GM23248 (cell line): ENCODE results near the gene PKIB. TPM values are rescaled to one million over a fixed set of nuclear protein-coding genes. Genes with fewer than 3 reads are reported as not detected.

Source experiments
- DNase-seq: peaks from one replicate; pipeline ENCODE4 v3.0.0-alpha.2; 2015
- H2AFZ ChIP-seq: fragments of 200-600 bp; sonication (generic); 2 replicates; pipeline ENCODE4 v1.6.1; 2016; ENCODE audit warnings: antibody characterized with exemption
- H3F3A ChIP-seq: fragments of 200-600 bp; sonication (generic); 2 replicates; pipeline ENCODE4 v1.6.1; 2016; ENCODE audit warnings: mild to moderate bottlenecking, antibody characterized with exemption, mixed run types; ENCODE audit not compliant: insufficient read depth
- H3K27ac ChIP-seq: fragments of 200-600 bp; sonication (generic); 2 replicates; pipeline ENCODE4 v1.5.1; 2016; ENCODE audit warnings: mild to moderate bottlenecking
- H3K27me3 ChIP-seq: fragments of 200-600 bp; sonication (generic); replicated peaks from 2 replicates; pipeline ENCODE4 v1.6.1; 2016; ENCODE audit warnings: mild to moderate bottlenecking; ENCODE audit not compliant: insufficient read depth
- H3K36me3 ChIP-seq: fragments of 200-600 bp; sonication (generic); 2 replicates; pipeline ENCODE4 v1.6.1; 2016; ENCODE audit warnings: low read depth, mild to moderate bottlenecking
- H3K4me1 ChIP-seq: fragments of 200-600 bp; sonication (generic); 2 replicates; pipeline ENCODE4 v1.6.1; 2016; ENCODE audit warnings: mild to moderate bottlenecking; ENCODE audit not compliant: insufficient read depth
- H3K4me2 ChIP-seq: fragments of 200-600 bp; sonication (generic); one replicate; pipeline ENCODE4 v1.6.1; 2016; ENCODE audit warnings: mild to moderate bottlenecking; ENCODE audit not compliant: unreplicated experiment
- H3K4me3 ChIP-seq: fragments of 200-600 bp; sonication (generic); 2 replicates; pipeline ENCODE4 v1.5.1; 2016; ENCODE audit warnings: mild to moderate bottlenecking
- H3K79me2 ChIP-seq: fragments of 200-600 bp; sonication (generic); 2 replicates; pipeline ENCODE4 v1.6.1; 2016; ENCODE audit warnings: mild to moderate bottlenecking; ENCODE audit not compliant: insufficient read depth
- H3K9ac ChIP-seq: fragments of 200-600 bp; sonication (generic); 2 replicates; pipeline ENCODE4 v1.6.1; 2016; ENCODE audit warnings: mild to moderate bottlenecking
- H3K9me2 ChIP-seq: fragments of 200-600 bp; sonication (generic); 2 replicates; pipeline ENCODE4 v1.6.1; 2016; ENCODE audit warnings: mixed run types, mild to moderate bottlenecking, moderate library complexity; ENCODE audit not compliant: insufficient read depth
- H3K9me3 ChIP-seq: fragments of 200-600 bp; sonication (generic); one replicate; pipeline ENCODE4 v1.6.1; 2017; ENCODE audit warnings: low read depth
- H4K20me1 ChIP-seq: fragments of 200-600 bp; sonication (generic); 2 replicates; pipeline ENCODE4 v1.6.0; 2016; ENCODE audit not compliant: insufficient read depth
- EZH2 ChIP-seq: fragments of 200-600 bp; sonication (generic); IDR thresholded peaks from 2 replicates; pipeline ENCODE4 v1.6.1; 2018; ENCODE audit warnings: antibody characterized with exemption, mild to moderate bottlenecking; ENCODE audit not compliant: insufficient read depth, poor library complexity, severe bottlenecking
- EZH2phosphoT487 ChIP-seq: fragments of 200-600 bp; sonication (generic); IDR thresholded peaks from 2 replicates; pipeline ENCODE4 v1.6.1; 2018; ENCODE audit warnings: antibody characterized with exemption, moderate library complexity, mild to moderate bottlenecking, low read depth; ENCODE audit not compliant: insufficient read depth
- WGBS, 2 experiments: methylation state at CpG; one replicate each; pipeline ENCODE4 v1.1.6; 2015 to 2017; ENCODE audit warnings: low lambda C conversion rate in 2 of 2, low coverage in 1 of 2; ENCODE audit errors: missing lambda C conversion rate in 2 of 2; 5-methylcytosine and 5-hydroxymethylcytosine counted together
- in situ Hi-C: fragments of 300-500 bp; cut with MboI; formaldehyde crosslinking; loops from 2 replicates; pipeline ENCODE4 v1.15.0; 2020
- polyA plus RNA-seq: library from polyadenylated mRNA; unstranded; fragments of >200 nt; fragmentation: Nextera tagmentation; extraction: Ambion mirVana; gene quantifications from 2 replicates; pipeline ENCODE4 v1.2.1, GENCODE V29; 2016
- total RNA-seq: library from RNA; depleted of rRNA; stranded (reverse); fragments of >200 nt; shearing (Covaris generic); gene quantifications from 2 replicates; pipeline ENCODE4 v1.2.3, GENCODE V29; 2014

Gene PKIB
- total and polyA plus RNA-seq, 2 experiments from 2014 or later: 0.40 TPM; not detected in 1

DNA sequence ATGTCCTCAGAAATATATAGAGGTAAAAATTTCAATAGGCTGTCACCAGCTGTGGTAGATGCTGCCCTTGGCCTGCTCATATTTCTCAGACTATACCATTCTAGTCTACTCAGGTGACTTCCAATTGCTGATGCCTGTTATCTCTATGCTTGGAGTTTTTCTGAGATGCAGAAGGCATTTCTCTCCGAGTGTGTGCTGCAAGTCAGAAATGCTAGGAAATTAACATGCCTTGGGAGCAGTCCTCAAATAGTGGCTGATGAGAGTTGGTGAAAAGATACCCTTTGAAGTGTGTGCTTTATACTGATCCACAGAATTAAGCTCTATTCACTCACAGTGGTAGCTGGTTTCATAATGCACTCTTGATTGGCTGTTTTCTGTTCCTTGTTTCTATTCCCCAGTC lies 43.2 kb upstream of the PKIB start:
- Histone ChIP-seq H3K27ac (no peak overlapping the region), H3K4me3 (no peak overlapping the region), H4K20me1 (no peaks in the 10 kb centered on the region), H3K79me2 (no peaks in the 10 kb centered on the region), H3K4me1 (no peaks in the 10 kb centered on the region), H3K9ac (no peak overlapping the region), H3F3A (no peaks in the 10 kb centered on the region), H3K4me2 (no peak overlapping the region), H3K27me3 (no peaks in the 10 kb centered on the region), H3K9me3 (no peaks in the 10 kb centered on the region), H2AFZ (no peak overlapping the region), H3K36me3 (no peaks in the 10 kb centered on the region), H3K9me2 (no peaks in the 10 kb centered on the region; the same call in 1 of the 2 replicates)
- TF ChIP-seq EZH2: no peak
- TF ChIP-seq EZH2phosphoT487: no peak
- no peak for DNase-seq
- 11 to 12% methylated on average over 1 of the region's 1 CpG for WGBS, 2 experiments
- in situ Hi-C loops: no loop called here

DNA sequence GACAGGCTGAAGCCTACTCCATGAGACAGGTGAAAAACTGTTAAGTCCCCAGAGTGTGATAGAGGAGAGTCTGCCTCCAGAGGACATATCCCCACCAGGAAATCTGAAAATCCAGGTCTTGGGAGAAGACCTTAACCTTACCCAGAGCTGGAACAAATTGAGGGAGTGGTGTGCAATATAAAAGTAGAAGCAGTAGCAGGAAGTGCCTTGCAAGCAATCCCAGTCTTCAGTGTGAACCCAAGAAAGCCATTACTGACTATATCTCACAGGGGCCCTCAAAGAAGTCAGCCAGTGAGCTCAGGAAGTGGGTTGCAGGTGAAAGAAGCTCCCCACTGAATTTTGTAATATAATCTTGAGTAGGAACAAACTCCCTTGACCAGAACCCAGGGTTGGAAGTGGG lies 41.9 kb upstream of the PKIB start:
- H3K4me2 ChIP-seq: no peak overlapping the region
- no peak overlapping the region for H2AFZ ChIP-seq
- no peaks in the 10 kb centered on the region for H3K27me3 ChIP-seq
- in situ Hi-C loops: no loop called here
- H3K36me3 ChIP-seq: no peaks in the 10 kb centered on the region
- H3K9me3 ChIP-seq: no peaks in the 10 kb centered on the region
- DNase-seq: no peak
- no peak for TF ChIP-seq EZH2phosphoT487
- TF ChIP-seq EZH2: no peak
- H3K79me2 ChIP-seq: no peaks in the 10 kb centered on the region
- H4K20me1 ChIP-seq: no peaks in the 10 kb centered on the region
- no peak overlapping the region for H3K4me3 ChIP-seq
- no peaks in the 10 kb centered on the region; the same call in 1 of the 2 replicates for H3K9me2 ChIP-seq
- no peaks in the 10 kb centered on the region for H3K4me1 ChIP-seq
- H3K27ac ChIP-seq: no peak overlapping the region
- H3F3A ChIP-seq: no peaks in the 10 kb centered on the region
- H3K9ac ChIP-seq: no peak overlapping the region

DNA sequence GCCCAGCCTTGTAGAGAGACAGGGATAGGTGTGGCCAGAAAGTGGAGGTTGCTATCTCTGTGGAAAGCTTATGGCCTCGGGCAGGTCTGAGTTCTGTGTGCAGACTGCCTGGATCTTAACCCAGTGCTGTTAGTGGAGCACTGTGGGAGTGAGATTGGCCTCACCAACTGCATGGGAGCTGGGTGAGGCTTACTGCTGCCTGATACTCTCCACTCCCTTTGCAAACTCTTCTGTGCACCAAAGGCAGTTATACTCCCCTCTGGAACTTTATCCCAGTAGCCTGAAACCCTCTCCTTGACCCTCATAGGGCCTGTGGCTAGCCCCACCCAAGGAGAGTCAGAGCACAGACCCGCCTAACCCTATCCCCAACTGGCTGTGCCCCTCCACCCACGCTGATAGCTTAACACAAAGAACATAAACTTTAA lies 41.4 kb upstream of the PKIB start:
- Histone ChIP-seq H3K9me2 (no peaks in the 10 kb centered on the region; the same call in 1 of the 2 replicates), H3K4me1 (no peaks in the 10 kb centered on the region), H2AFZ (no peak overlapping the region), H3K79me2 (no peaks in the 10 kb centered on the region), H3K27me3 (no peaks in the 10 kb centered on the region), H3K36me3 (no peaks in the 10 kb centered on the region), H3K9me3 (no peaks in the 10 kb centered on the region), H3K27ac (no peak overlapping the region), H3K4me2 (no peak overlapping the region), H4K20me1 (no peaks in the 10 kb centered on the region), H3K9ac (no peak overlapping the region), H3K4me3 (no peak overlapping the region), H3F3A (no peaks in the 10 kb centered on the region)
- DNase-seq: no peak
- TF ChIP-seq EZH2phosphoT487 (no peak), EZH2 (no peak)
- WGBS, 2 experiments: 25 to 27% methylated on average over 3 of the region's 3 CpGs
- in situ Hi-C loops: no loop called here

DNA sequence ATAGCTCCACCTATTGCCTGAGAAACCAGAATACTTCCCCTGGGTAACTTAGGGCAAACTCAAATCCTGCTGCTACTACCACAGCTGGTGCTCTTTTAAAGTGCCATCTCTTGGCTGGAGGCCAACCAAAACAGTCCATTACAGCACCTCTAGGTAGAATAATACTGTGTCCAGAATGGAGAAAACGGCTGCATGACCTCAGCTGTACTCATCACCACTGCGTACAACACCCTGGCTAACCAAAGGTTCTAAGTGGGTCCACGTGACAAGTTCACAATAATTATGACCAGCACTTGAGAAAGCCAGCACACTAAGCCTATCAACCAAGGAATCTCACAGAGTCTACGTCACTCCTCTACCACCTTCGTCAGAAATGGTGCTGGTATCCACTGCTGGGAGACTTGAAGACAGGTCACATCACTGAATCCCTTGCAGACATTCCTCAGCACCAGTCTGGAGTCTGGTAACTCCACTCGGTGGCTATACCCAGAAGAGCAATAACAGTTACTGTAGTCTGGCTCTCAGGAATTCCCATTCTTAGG lies 40.9 kb upstream of the PKIB start:
- Histone ChIP-seq H3K27ac (no peak overlapping the region), H3K36me3 (no peaks in the 10 kb centered on the region), H3K9ac (no peak overlapping the region), H4K20me1 (no peaks in the 10 kb centered on the region), H3F3A (no peaks in the 10 kb centered on the region), H3K27me3 (no peaks in the 10 kb centered on the region), H2AFZ (no peak overlapping the region), H3K4me1 (no peaks in the 10 kb centered on the region), H3K9me3 (no peaks in the 10 kb centered on the region), H3K4me2 (no peak overlapping the region), H3K9me2 (no peaks in the 10 kb centered on the region; the same call in 1 of the 2 replicates), H3K4me3 (no peak overlapping the region), H3K79me2 (no peaks in the 10 kb centered on the region)
- DNase-seq: peak; percentile 5
- TF ChIP-seq EZH2: no peak
- 29 to 41% methylated on average over 6 of the region's 6 CpGs for WGBS, 2 experiments
- in situ Hi-C loops: no loop called here

DNA sequence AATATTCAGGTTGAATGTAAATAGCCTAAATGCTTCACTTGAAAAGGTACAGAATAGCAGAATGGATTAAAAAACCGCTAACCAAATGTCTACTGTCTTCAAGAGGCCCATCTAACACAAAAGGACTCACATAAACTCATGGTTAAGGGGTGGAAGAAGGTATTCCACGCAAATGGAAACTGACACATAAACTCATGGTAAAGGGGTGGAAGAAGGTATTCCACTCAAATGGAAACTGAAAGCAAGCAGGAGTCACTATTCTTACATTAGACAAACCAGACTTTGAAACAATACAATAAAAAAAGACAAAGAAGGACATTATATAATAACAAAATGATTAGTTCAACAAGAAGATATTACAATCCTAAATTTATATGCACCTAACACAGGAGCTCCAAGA lies 38.3 kb upstream of the PKIB start:
- H3K9me2 ChIP-seq: no peaks in the 10 kb centered on the region; the same call in 1 of the 2 replicates
- 24 to 29% methylated on average over 2 of the region's 2 CpGs for WGBS, 2 experiments
- H3K79me2 ChIP-seq: no peaks in the 10 kb centered on the region
- no peak overlapping the region for H2AFZ ChIP-seq
- no peak overlapping the region for H3K9ac ChIP-seq
- no peak for TF ChIP-seq EZH2phosphoT487
- no peak for TF ChIP-seq EZH2
- in situ Hi-C loops: no loop called here
- H3F3A ChIP-seq: no peaks in the 10 kb centered on the region
- H3K27me3 ChIP-seq: no peaks in the 10 kb centered on the region
- H3K4me2 ChIP-seq: no peak overlapping the region
- no peaks in the 10 kb centered on the region for H3K36me3 ChIP-seq
- no peak overlapping the region for H3K4me3 ChIP-seq
- no peaks in the 10 kb centered on the region for H4K20me1 ChIP-seq
- no peak overlapping the region for H3K27ac ChIP-seq
- no peaks in the 10 kb centered on the region for H3K9me3 ChIP-seq
- H3K4me1 ChIP-seq: no peaks in the 10 kb centered on the region
- DNase-seq: no peak
